Neural cell (in vitro differentiated cells): ENCODE results near the gene KRI1. TPM values are rescaled to one million over a fixed set of nuclear protein-coding genes. Genes with fewer than 3 reads are reported as not detected.

ENCODE experiments used
- H2AFZ ChIP-seq: fragments of 200-600, 300-800 bp; sonication (generic), shearing (Covaris generic); 2 replicates; pipeline ENCODE4 v1.6.0; 2014; ENCODE audit warnings: low read depth, mild to moderate bottlenecking, antibody characterized with exemption, low read length, moderate library complexity
- H3F3A ChIP-seq: fragments of 200-600 bp; shearing (Covaris generic); 2 replicates; pipeline ENCODE4 v1.6.1; 2016; ENCODE audit warnings: mild to moderate bottlenecking, moderate library complexity, mixed read lengths, antibody characterized with exemption, low read length; ENCODE audit not compliant: insufficient read depth, poor library complexity, severe bottlenecking
- H3K27ac ChIP-seq: fragments of 200-600, 300-800 bp; sonication (generic), shearing (Covaris generic); 2 replicates; pipeline ENCODE4 v1.5.1; 2014; ENCODE audit warnings: mild to moderate bottlenecking, low read length, moderate library complexity
- H3K27me3 ChIP-seq: fragments of 300-800, 200-600 bp; sonication (generic), shearing (Covaris generic); 2 replicates; pipeline ENCODE4 v1.6.0; 2014; ENCODE audit warnings: mild to moderate bottlenecking, low read depth, low read length, moderate library complexity; ENCODE audit not compliant: insufficient read depth
- H3K36me3 ChIP-seq: fragments of 300-800, 200-600 bp; sonication (generic), shearing (Covaris generic); 2 replicates; pipeline ENCODE4 v1.5.1; 2014; ENCODE audit warnings: mild to moderate bottlenecking, antibody characterized with exemption, low read length, moderate library complexity; ENCODE audit not compliant: insufficient read depth
- H3K4me2 ChIP-seq: fragments of 300-800, 200-600 bp; sonication (generic), shearing (Covaris generic); 2 replicates; pipeline ENCODE4 v1.6.0; 2014; ENCODE audit warnings: mild to moderate bottlenecking, low read length
- H3K4me3 ChIP-seq: fragments of 300-800, 200-600 bp; sonication (generic), shearing (Covaris generic); 2 replicates; pipeline ENCODE4 v1.5.1; 2014; ENCODE audit warnings: mild to moderate bottlenecking, low read length, moderate library complexity
- H3K79me2 ChIP-seq: fragments of 200-600 bp; shearing (Covaris generic); replicated peaks from 2 replicates; pipeline ENCODE4 v1.6.0; 2014; ENCODE audit warnings: mild to moderate bottlenecking, low read length, moderate library complexity; ENCODE audit not compliant: insufficient read depth
- H3K9ac ChIP-seq: fragments of 300-800, 200-600 bp; sonication (generic), shearing (Covaris generic); 2 replicates; pipeline ENCODE4 v1.6.1; 2016; ENCODE audit warnings: mild to moderate bottlenecking, low read length, mixed read lengths
- H3K9me2 ChIP-seq: fragments of 200-600 bp; shearing (Covaris generic); 2 replicates; pipeline ENCODE4 v1.6.1; 2016; ENCODE audit warnings: mild to moderate bottlenecking, low read length, mixed read lengths; ENCODE audit not compliant: insufficient read depth
- H3K9me3 ChIP-seq: fragments of 200-600, 300-800 bp; sonication (generic), shearing (Covaris generic); 2 replicates; pipeline ENCODE4 v1.6.1; 2016; ENCODE audit warnings: mild to moderate bottlenecking, mixed run types, low read length, moderate library complexity, mixed read lengths
- H4K20me1 ChIP-seq: fragments of 200-600 bp; shearing (Covaris generic); 2 replicates; pipeline ENCODE4 v1.6.1; 2016; ENCODE audit warnings: mild to moderate bottlenecking, mixed run types; ENCODE audit not compliant: insufficient read depth
- EP300 ChIP-seq: fragments of 450-650 bp; conservative IDR thresholded peaks from 2 replicates; pipeline ENCODE4 v1.6.1; 2014; ENCODE audit warnings: antibody characterized with exemption, mild to moderate bottlenecking, moderate library complexity; ENCODE audit not compliant: poor library complexity, severe bottlenecking
- EZH2 ChIP-seq: fragments of 200-600, 300-800 bp; shearing (Covaris generic), sonication (generic); IDR thresholded peaks from 2 replicates; pipeline ENCODE4 v1.6.1; 2014; ENCODE audit warnings: antibody characterized with exemption, low read length, borderline replicate concordance, mild to moderate bottlenecking; ENCODE audit not compliant: insufficient read depth, poor library complexity, severe bottlenecking
- MXI1 ChIP-seq: fragments of 450-650 bp; conservative IDR thresholded peaks from 2 replicates; pipeline ENCODE4 v1.6.1; 2014; ENCODE audit warnings: antibody characterized with exemption, mild to moderate bottlenecking; ENCODE audit not compliant: poor library complexity, severe bottlenecking
- POLR2AphosphoS5 ChIP-seq: IDR thresholded peaks from 2 replicates; pipeline ENCODE4 v1.6.1; 2012
- RAD21 ChIP-seq: fragments of 450-650 bp; conservative IDR thresholded peaks from 2 replicates; pipeline ENCODE4 v1.6.1; 2014; ENCODE audit warnings: antibody characterized with exemption, mild to moderate bottlenecking, moderate library complexity
- SMC3 ChIP-seq: fragments of 450-650 bp; conservative IDR thresholded peaks from 2 replicates; pipeline ENCODE4 v1.6.1; 2014; ENCODE audit warnings: antibody characterized with exemption, mild to moderate bottlenecking, moderate library complexity; ENCODE audit not compliant: poor library complexity
- TAF1 ChIP-seq: IDR thresholded peaks from 2 replicates; pipeline ENCODE4 v1.6.1; 2012; ENCODE audit warnings: low read depth
- polyA plus RNA-seq: library from polyadenylated mRNA; depleted of rRNA; stranded (reverse); fragments of >200 nt; gene quantifications from 2 replicates; pipeline ENCODE4 v1.2.3, GENCODE V29; 2014
- TF ChIP-seq, protein P1 (sequence below): fragments of 450-650 bp; IDR thresholded peaks from 2 replicates; pipeline ENCODE4 v1.5.1; 2014; ENCODE audit warnings: antibody characterized with exemption, mild to moderate bottlenecking, moderate library complexity; ENCODE audit not compliant: poor library complexity, severe bottlenecking
- TF ChIP-seq, protein P2 (sequence below): IDR thresholded peaks from 2 replicates; pipeline ENCODE4 v1.6.1; 2012; ENCODE audit warnings: borderline replicate concordance

KRI1 gene
- polyA plus RNA-seq, 1 donor from 2014 or later, result 6.5 TPM

DNA sequence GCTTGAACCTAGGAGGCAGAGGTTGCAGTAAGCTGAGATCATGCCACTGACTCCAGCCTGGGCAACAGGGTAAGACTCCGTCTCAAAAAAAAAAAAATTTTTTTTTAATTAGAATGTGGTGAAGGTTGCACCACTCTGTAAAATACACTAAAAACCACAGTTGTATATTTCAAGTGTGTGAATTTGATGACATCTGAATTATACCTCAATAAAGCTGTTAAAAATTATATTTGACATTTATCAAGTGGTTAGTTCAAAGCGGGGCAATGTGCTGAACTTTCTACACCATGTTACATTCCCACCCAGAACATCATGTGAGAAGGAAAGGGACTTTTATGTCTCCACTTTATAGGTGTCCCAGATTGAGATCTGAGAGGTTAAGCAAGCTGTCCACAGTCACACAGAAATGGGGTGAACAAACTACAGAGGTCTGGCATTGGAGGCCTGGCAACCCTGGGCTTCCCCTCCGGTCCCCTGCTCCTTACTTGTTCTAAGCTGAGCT is 42.6 kb downstream of the KRI1 start:
- no peak overlapping the region for H3K9ac ChIP-seq
- H3K4me3 ChIP-seq, result no peak overlapping the region
- no peak overlapping the region for H3K4me2 ChIP-seq
- TF ChIP-seq EP300 (no peak), TAF1 (no peak), RAD21 (no peak), EZH2 (no peak), SMC3 (no peak)
- TF ChIP-seq, protein P1, sequence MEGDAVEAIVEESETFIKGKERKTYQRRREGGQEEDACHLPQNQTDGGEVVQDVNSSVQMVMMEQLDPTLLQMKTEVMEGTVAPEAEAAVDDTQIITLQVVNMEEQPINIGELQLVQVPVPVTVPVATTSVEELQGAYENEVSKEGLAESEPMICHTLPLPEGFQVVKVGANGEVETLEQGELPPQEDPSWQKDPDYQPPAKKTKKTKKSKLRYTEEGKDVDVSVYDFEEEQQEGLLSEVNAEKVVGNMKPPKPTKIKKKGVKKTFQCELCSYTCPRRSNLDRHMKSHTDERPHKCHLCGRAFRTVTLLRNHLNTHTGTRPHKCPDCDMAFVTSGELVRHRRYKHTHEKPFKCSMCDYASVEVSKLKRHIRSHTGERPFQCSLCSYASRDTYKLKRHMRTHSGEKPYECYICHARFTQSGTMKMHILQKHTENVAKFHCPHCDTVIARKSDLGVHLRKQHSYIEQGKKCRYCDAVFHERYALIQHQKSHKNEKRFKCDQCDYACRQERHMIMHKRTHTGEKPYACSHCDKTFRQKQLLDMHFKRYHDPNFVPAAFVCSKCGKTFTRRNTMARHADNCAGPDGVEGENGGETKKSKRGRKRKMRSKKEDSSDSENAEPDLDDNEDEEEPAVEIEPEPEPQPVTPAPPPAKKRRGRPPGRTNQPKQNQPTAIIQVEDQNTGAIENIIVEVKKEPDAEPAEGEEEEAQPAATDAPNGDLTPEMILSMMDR, result no peak
- no peaks in the 10 kb centered on the region for H3K9me2 ChIP-seq
- no peaks in the 10 kb centered on the region for H3K9me3 ChIP-seq
- no peaks in the 10 kb centered on the region for H4K20me1 ChIP-seq
- no peaks in the 10 kb centered on the region for H3F3A ChIP-seq
- H3K79me2 ChIP-seq, result no peaks in the 10 kb centered on the region
- H3K27me3 ChIP-seq, result peaks cover 21% of the 10 kb centered on the region
- H3K36me3 ChIP-seq, result no peaks in the 10 kb centered on the region
- H3K27ac ChIP-seq, result no peak overlapping the region
- H2AFZ ChIP-seq, result no peak overlapping the region

DNA sequence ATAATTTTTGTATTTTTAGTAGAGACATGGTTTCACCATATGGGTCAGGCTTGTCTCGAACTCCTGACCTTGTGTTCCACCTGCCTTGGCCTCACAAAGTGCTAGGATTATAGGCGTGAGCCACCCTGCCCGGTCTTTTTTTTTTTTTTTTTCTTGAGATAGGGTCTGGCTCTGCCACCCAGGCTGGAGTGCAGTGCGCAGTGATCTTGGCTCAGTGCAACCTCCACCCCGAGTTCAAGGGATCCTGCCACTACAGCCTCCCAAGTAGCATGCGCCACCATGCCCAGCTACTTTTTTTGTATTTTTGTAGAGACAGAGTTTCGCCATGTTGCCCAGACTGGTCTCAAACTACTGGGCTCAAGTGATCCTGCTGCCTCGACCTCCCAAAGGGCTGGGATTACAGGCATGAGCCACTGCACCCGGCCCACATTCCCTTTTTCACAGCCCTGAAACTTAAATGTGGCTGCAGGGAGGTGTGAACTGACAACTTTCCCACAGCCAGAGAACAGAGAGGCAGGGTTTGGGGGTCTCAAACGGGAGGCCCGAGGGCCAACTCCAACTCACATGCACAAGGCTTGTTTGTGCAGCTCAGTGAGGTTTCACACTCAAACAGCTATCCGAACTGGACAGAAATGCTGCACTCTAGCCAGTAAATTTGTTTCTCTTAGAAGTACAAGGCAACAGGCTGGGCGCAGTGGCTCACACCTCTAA is 44.2 kb downstream of the KRI1 start:
- H2AFZ ChIP-seq, result no peak overlapping the region
- peaks cover 36% of the 10 kb centered on the region for H3K27me3 ChIP-seq
- no peaks in the 10 kb centered on the region for H3K9me3 ChIP-seq
- H3F3A ChIP-seq, result no peaks in the 10 kb centered on the region
- no peak overlapping the region for H3K4me3 ChIP-seq
- no peaks in the 10 kb centered on the region for H4K20me1 ChIP-seq
- no peaks in the 10 kb centered on the region for H3K79me2 ChIP-seq
- H3K27ac ChIP-seq, result no peak overlapping the region
- no peak for TF ChIP-seq TAF1
- H3K9ac ChIP-seq, result no peak overlapping the region
- H3K4me2 ChIP-seq, result no peak overlapping the region
- no peaks in the 10 kb centered on the region for H3K36me3 ChIP-seq
- no peaks in the 10 kb centered on the region for H3K9me2 ChIP-seq

DNA sequence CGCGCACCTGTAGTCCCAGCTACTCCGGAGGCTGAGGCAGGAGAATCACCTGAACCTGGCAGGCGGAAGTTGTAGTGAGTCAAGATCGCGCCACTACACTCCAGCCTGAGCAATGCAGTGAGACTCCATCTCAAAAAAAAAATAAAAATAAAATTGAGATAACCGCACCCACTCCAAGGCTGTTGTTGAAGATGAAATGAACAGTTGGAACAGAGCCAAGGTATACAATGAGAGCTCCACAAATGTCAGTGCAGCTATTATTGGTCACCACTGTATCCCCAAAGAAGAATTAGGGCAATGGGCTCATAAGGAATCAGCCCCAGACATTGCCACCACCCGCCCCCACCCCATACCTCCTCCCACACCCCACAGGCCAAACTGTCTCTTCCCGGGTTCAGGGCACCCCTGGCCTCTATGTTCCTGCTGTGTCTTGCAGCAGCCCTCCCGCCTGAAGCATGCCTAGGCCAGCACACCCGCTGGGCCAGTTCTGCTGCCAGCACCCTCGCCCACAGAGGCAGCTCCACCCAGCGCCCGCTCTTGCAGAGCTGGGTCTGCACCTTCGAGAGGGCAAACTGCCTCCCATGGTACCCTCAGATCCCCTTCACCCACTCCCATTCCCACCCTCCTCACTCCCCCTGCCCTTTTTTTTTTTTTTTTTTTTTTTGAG is 45.0 kb downstream of the KRI1 start:
- Histone ChIP-seq H3K36me3 (no peaks in the 10 kb centered on the region), H3K9me2 (no peaks in the 10 kb centered on the region), H3K9me3 (no peaks in the 10 kb centered on the region), H4K20me1 (no peaks in the 10 kb centered on the region), H3K79me2 (no peaks in the 10 kb centered on the region), H3K9ac (no peak overlapping the region), H3F3A (no peaks in the 10 kb centered on the region), H3K4me2 (no peak overlapping the region), H3K27me3 (peaks cover 45% of the 10 kb centered on the region), H2AFZ (no peak overlapping the region), H3K4me3 (no peak overlapping the region), H3K27ac (no peak overlapping the region)
- TF ChIP-seq EP300, result no peak
- no peak for TF ChIP-seq MXI1
- no peak for TF ChIP-seq TAF1
- TF ChIP-seq POLR2AphosphoS5, result no peak
- no peak for TF ChIP-seq SMC3
- no peak for TF ChIP-seq EZH2
- TF ChIP-seq, protein P1, result no peak
- TF ChIP-seq, protein P2, sequence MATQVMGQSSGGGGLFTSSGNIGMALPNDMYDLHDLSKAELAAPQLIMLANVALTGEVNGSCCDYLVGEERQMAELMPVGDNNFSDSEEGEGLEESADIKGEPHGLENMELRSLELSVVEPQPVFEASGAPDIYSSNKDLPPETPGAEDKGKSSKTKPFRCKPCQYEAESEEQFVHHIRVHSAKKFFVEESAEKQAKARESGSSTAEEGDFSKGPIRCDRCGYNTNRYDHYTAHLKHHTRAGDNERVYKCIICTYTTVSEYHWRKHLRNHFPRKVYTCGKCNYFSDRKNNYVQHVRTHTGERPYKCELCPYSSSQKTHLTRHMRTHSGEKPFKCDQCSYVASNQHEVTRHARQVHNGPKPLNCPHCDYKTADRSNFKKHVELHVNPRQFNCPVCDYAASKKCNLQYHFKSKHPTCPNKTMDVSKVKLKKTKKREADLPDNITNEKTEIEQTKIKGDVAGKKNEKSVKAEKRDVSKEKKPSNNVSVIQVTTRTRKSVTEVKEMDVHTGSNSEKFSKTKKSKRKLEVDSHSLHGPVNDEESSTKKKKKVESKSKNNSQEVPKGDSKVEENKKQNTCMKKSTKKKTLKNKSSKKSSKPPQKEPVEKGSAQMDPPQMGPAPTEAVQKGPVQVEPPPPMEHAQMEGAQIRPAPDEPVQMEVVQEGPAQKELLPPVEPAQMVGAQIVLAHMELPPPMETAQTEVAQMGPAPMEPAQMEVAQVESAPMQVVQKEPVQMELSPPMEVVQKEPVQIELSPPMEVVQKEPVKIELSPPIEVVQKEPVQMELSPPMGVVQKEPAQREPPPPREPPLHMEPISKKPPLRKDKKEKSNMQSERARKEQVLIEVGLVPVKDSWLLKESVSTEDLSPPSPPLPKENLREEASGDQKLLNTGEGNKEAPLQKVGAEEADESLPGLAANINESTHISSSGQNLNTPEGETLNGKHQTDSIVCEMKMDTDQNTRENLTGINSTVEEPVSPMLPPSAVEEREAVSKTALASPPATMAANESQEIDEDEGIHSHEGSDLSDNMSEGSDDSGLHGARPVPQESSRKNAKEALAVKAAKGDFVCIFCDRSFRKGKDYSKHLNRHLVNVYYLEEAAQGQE, result no peak
- no peak for TF ChIP-seq RAD21
